Mesenteric fat pad (tissue), 1 donor: Measurements from ENCODE around the gene RDH5. TPM values are rescaled to one million over a fixed set of nuclear protein-coding genes. Genes with fewer than 3 reads are reported as not detected.
A peak's percentile ranks its signal among the peaks of the same experiment; 100 is the strongest.

Experiments
- DNase-seq: peaks from one replicate; pipeline ENCODE4 v3.0.0-alpha.2; 2020; ENCODE audit warnings: low spot score
- total RNA-seq: library from RNA; stranded (reverse); fragmentation: NEBNext Ultra II Directional; extraction: Animal tissue kit (Norgen Biotek cat#: 25700); gene quantifications from one replicate; pipeline ENCODE4 v1.2.1, GENCODE V29; 2021
- donor health status: DM: yes; HTN: yes; CAD: no.

Gene RDH5
- total RNA-seq, 1 donor from 2014 or later = 123 TPM

- no peak for DNase-seq
These were observed 7.5 kb downstream of the RDH5 start for GRCh38 chr12:55727643-55728185.

- no peak for DNase-seq
These were observed 8.2 kb downstream of the RDH5 start for GRCh38 chr12:55728186-55728938.

- peak; percentile 98 for DNase-seq
These were observed 9.0 kb downstream of the RDH5 start, which contains the start of gene CD63 for GRCh38 chr12:55728939-55729818. Gene CD63, minus strand, starts transcription at chr12:55729009. Its CDS starts 668 bp downstream, at chr12:55728341.

GRCh38 chr12:55729819-55730818 is 9.9 kb downstream of the RDH5 start:
- DNase-seq = peak; percentile 88

- peak; percentile 82 for DNase-seq
These were observed 12.1 kb downstream of the RDH5 start for GRCh38 chr12:55732288-55732687.

GRCh38 chr12:55733021-55733555 is 12.9 kb downstream of the RDH5 start:
- no peak for DNase-seq

GRCh38 chr12:55733858-55734257 is 13.7 kb downstream of the RDH5 start:
- no peak for DNase-seq

GRCh38 chr12:55734595-55734994 is 14.4 kb downstream of the RDH5 start:
- peak; percentile 59 for DNase-seq

GRCh38 chr12:55736076-55736475 is 15.9 kb downstream of the RDH5 start:
- peak; percentile 18 for DNase-seq

- peak; percentile 87 for DNase-seq
These were observed 16.8 kb downstream of the RDH5 start for GRCh38 chr12:55736780-55737580.

GRCh38 chr12:55737581-55738122 is 17.5 kb downstream of the RDH5 start:
- DNase-seq = peak; percentile 37

- peak; percentile 90 for DNase-seq
These were observed 18.2 kb downstream of the RDH5 start for GRCh38 chr12:55738123-55739024.

GRCh38 chr12:55739025-55739378 is 18.8 kb downstream of the RDH5 start:
- no peak for DNase-seq

- DNase-seq = peak; percentile 16
These were observed 21.9 kb downstream of the RDH5 start for GRCh38 chr12:55741931-55742680.

- DNase-seq = peak; percentile 90
These were observed 22.7 kb downstream of the RDH5 start, which contains the start of gene GDF11 for GRCh38 chr12:55742719-55743405. Gene GDF11, plus strand, starts transcription at chr12:55743122. Its CDS starts 195 bp downstream, at chr12:55743317.
